Activated CD4-positive, alpha-beta T cell treated with anti-CD3 and anti-CD28 coated beads, Interleukin-2, amount 10 ng/mL, durations not matched to agents 24 days and 14 days (primary cell): ENCODE measurements around the gene KRT1. TPM values are rescaled to one million over a fixed set of nuclear protein-coding genes. Genes with fewer than 3 reads are reported as not detected.

Source experiments
- DNase-seq: peaks from one replicate; pipeline ENCODE4 v3.0.0; 2022
- H3K27ac Mint-ChIP-seq: one replicate; pipeline ENCODE4 v1.8.0; 2022; ENCODE audit warnings: mild to moderate bottlenecking, mixed read lengths
- H3K27me3 Mint-ChIP-seq: one replicate; pipeline ENCODE4 v1.8.0; 2022; ENCODE audit warnings: mixed read lengths
- H3K36me3 Mint-ChIP-seq: one replicate; pipeline ENCODE4 v1.8.0; 2022; ENCODE audit warnings: low read depth, mild to moderate bottlenecking, mixed read lengths
- H3K4me1 Mint-ChIP-seq: one replicate; pipeline ENCODE4 v1.8.0; 2021; ENCODE audit warnings: mixed read lengths
- H3K4me3 Mint-ChIP-seq: one replicate; pipeline ENCODE4 v1.8.0; 2022; ENCODE audit warnings: mild to moderate bottlenecking, moderate library complexity, mixed read lengths
- H3K9me3 Mint-ChIP-seq: one replicate; pipeline ENCODE4 v1.8.0; 2021; ENCODE audit warnings: mixed read lengths
- intact Hi-C: fragments of 100-400 bp; cut with micrococcal nuclease; formaldehyde crosslinking; loops from one replicate; pipeline ENCODE4 v1.15.1; 2023
- total RNA-seq: library from RNA; stranded (reverse); gene quantifications from 2 replicates; pipeline ENCODE4 v1.2.3, GENCODE V29; 2022

Gene KRT1
- total RNA-seq, 1 donor from 2014 or later, result not detected

GRCh38 chr12:52637299-52637698 is 42.9 kb downstream of the KRT1 start:
- H3K9me3 Mint-ChIP-seq, result peaks cover 4% of the 10 kb centered on the region
- H3K36me3 Mint-ChIP-seq, result no peaks in the 10 kb centered on the region
- intact Hi-C loops, result no loop called here
- DNase-seq, result no peak
- peaks cover 18% of the 10 kb centered on the region for H3K27me3 Mint-ChIP-seq
- no peak overlapping the region for H3K4me3 Mint-ChIP-seq
- peaks cover 27% of the 10 kb centered on the region for H3K4me1 Mint-ChIP-seq
- H3K27ac Mint-ChIP-seq, result no peak overlapping the region

GRCh38 chr12:52636592-52637258 is 43.5 kb downstream of the KRT1 start:
- no peak for DNase-seq
- peaks cover 23% of the 10 kb centered on the region for H3K4me1 Mint-ChIP-seq
- intact Hi-C loops, result no loop called here
- H3K9me3 Mint-ChIP-seq, result peaks cover 4% of the 10 kb centered on the region
- no peak overlapping the region for H3K4me3 Mint-ChIP-seq
- no peak overlapping the region for H3K27ac Mint-ChIP-seq
- no peaks in the 10 kb centered on the region for H3K36me3 Mint-ChIP-seq
- peaks cover 18% of the 10 kb centered on the region for H3K27me3 Mint-ChIP-seq

- no peak for DNase-seq
- Mint-ChIP-seq H3K4me1 (peaks cover 20% of the 10 kb centered on the region), H3K36me3 (no peaks in the 10 kb centered on the region), H3K9me3 (peaks cover 4% of the 10 kb centered on the region), H3K27me3 (peaks cover 18% of the 10 kb centered on the region), H3K27ac (no peak overlapping the region), H3K4me3 (no peak overlapping the region)
- intact Hi-C loops, result no loop called here
These were observed 44.0 kb downstream of the KRT1 start for GRCh38 chr12:52636189-52636588.

- intact Hi-C loops, result no loop called here
These were observed 45.7 kb downstream of the KRT1 start for GRCh38 chr12:52634266-52635056.

GRCh38 chr12:52633383-52633782 is 46.8 kb downstream of the KRT1 start:
- intact Hi-C loops, result no loop called here
- Mint-ChIP-seq H3K27me3 (peaks cover 7% of the 10 kb centered on the region), H3K9me3 (no peaks in the 10 kb centered on the region), H3K4me1 (peaks cover 33% of the 10 kb centered on the region), H3K4me3 (no peak overlapping the region), H3K27ac (no peak overlapping the region), H3K36me3 (no peaks in the 10 kb centered on the region)
- DNase-seq, result peak; percentile 78

More at GRCh38 chr12:52634266-52635056, 45.7 kb downstream of the KRT1 start:
- peaks cover 32% of the 10 kb centered on the region for H3K4me1 Mint-ChIP-seq
- peaks cover 2% of the 10 kb centered on the region for H3K9me3 Mint-ChIP-seq
- H3K27ac Mint-ChIP-seq, result peak overlapping the region; percentile 60
- no peaks in the 10 kb centered on the region for H3K36me3 Mint-ChIP-seq
- H3K4me3 Mint-ChIP-seq, result no peak overlapping the region
- peaks cover 12% of the 10 kb centered on the region for H3K27me3 Mint-ChIP-seq
- no peak for DNase-seq

GRCh38 chr12:52632656-52633055 is 47.6 kb downstream of the KRT1 start:
- Mint-ChIP-seq H3K27ac (no peak overlapping the region), H3K9me3 (no peaks in the 10 kb centered on the region), H3K4me3 (no peak overlapping the region), H3K36me3 (no peaks in the 10 kb centered on the region), H3K27me3 (peaks cover 6% of the 10 kb centered on the region), H3K4me1 (peaks cover 34% of the 10 kb centered on the region)
- no peak for DNase-seq
- intact Hi-C loops, result no loop called here

GRCh38 chr12:52631676-52632459 is 48.3 kb downstream of the KRT1 start:
- DNase-seq, result no peak
- intact Hi-C loops, result no loop called here
- H3K27me3 Mint-ChIP-seq, result peaks cover 5% of the 10 kb centered on the region
- H3K36me3 Mint-ChIP-seq, result no peaks in the 10 kb centered on the region
- no peak overlapping the region for H3K4me3 Mint-ChIP-seq
- H3K9me3 Mint-ChIP-seq, result no peaks in the 10 kb centered on the region
- no peak overlapping the region for H3K27ac Mint-ChIP-seq
- peaks cover 37% of the 10 kb centered on the region for H3K4me1 Mint-ChIP-seq

- Mint-ChIP-seq H3K4me1 (peaks cover 35% of the 10 kb centered on the region), H3K27ac (no peak overlapping the region), H3K4me3 (no peak overlapping the region), H3K9me3 (no peaks in the 10 kb centered on the region), H3K27me3 (peaks cover 2% of the 10 kb centered on the region), H3K36me3 (no peaks in the 10 kb centered on the region)
- no peak for DNase-seq
- intact Hi-C loops, result no loop called here
These were observed 48.9 kb downstream of the KRT1 start for GRCh38 chr12:52631264-52631663.

- peaks cover 35% of the 10 kb centered on the region for H3K4me1 Mint-ChIP-seq
- H3K27me3 Mint-ChIP-seq, result peaks cover 2% of the 10 kb centered on the region
- peak overlapping the region; percentile 48 for H3K27ac Mint-ChIP-seq
- H3K4me3 Mint-ChIP-seq, result peak overlapping the region; percentile 10
- H3K36me3 Mint-ChIP-seq, result no peaks in the 10 kb centered on the region
- no peak for DNase-seq
- no peaks in the 10 kb centered on the region for H3K9me3 Mint-ChIP-seq
- intact Hi-C loops, result no loop called here
These were observed 49.5 kb downstream of the KRT1 start for GRCh38 chr12:52630599-52631200.

GRCh38 chr12:52630008-52630500 is 50.2 kb downstream of the KRT1 start:
- no peaks in the 10 kb centered on the region for H3K36me3 Mint-ChIP-seq
- no peak for DNase-seq
- intact Hi-C loops, result no loop called here
- H3K4me3 Mint-ChIP-seq, result peak overlapping the region; percentile 10
- peaks cover 34% of the 10 kb centered on the region for H3K4me1 Mint-ChIP-seq
- H3K27ac Mint-ChIP-seq, result no peak overlapping the region
- H3K27me3 Mint-ChIP-seq, result peaks cover 4% of the 10 kb centered on the region
- H3K9me3 Mint-ChIP-seq, result no peaks in the 10 kb centered on the region

- H3K27ac Mint-ChIP-seq, result no peak overlapping the region
- H3K4me1 Mint-ChIP-seq, result peaks cover 32% of the 10 kb centered on the region
- no peak for DNase-seq
- no peak overlapping the region for H3K4me3 Mint-ChIP-seq
- peaks cover 6% of the 10 kb centered on the region for H3K27me3 Mint-ChIP-seq
- intact Hi-C loops, result no loop called here
- no peaks in the 10 kb centered on the region for H3K9me3 Mint-ChIP-seq
- H3K36me3 Mint-ChIP-seq, result no peaks in the 10 kb centered on the region
These were observed 50.8 kb downstream of the KRT1 start for GRCh38 chr12:52629281-52630007.

GRCh38 chr12:52628841-52629240 is 51.4 kb downstream of the KRT1 start:
- no peak for DNase-seq
- intact Hi-C loops, result no loop called here
- Mint-ChIP-seq H3K4me3 (no peak overlapping the region), H3K36me3 (no peaks in the 10 kb centered on the region), H3K27me3 (peaks cover 4% of the 10 kb centered on the region), H3K4me1 (peaks cover 26% of the 10 kb centered on the region), H3K9me3 (no peaks in the 10 kb centered on the region), H3K27ac (no peak overlapping the region)

- no peaks in the 10 kb centered on the region for H3K36me3 Mint-ChIP-seq
- H3K4me3 Mint-ChIP-seq, result no peak overlapping the region
- peaks cover 20% of the 10 kb centered on the region for H3K4me1 Mint-ChIP-seq
- no peak overlapping the region for H3K27ac Mint-ChIP-seq
- no peak for DNase-seq
- no peaks in the 10 kb centered on the region for H3K9me3 Mint-ChIP-seq
- peaks cover 6% of the 10 kb centered on the region for H3K27me3 Mint-ChIP-seq
- intact Hi-C loops, result no loop called here
These were observed 52.1 kb downstream of the KRT1 start for GRCh38 chr12:52628111-52628507.
